ENCODE measurements around the gene ESYT3. TPM values are rescaled to one million over a fixed set of nuclear protein-coding genes. Genes with fewer than 3 reads are reported as not detected.

The ESYT3 gene
- total RNA-seq, 1 donor from 2014 or later: 1.0 TPM

DNA sequence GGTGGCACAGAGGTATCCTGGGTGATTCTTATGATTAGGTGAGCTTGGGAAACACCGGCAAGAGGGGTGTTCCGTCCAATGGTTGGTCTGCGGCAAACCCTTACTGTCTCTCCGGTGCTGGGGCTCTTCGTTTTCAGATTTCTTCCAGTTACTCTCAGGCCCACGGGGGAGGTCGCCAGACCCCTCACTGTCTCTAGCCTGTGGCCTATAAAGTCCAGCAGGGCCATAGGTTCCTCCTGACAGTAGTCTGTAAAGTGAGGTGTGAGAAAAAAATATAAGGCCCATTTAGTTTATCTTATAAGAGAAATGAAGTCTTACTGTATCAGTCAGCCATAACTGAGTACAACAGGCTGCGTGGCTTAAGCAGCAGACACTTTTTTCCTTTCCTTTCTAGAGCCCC is 1.4 kb downstream of the ESYT3 start:
- no peaks in the 10 kb centered on the region for H3K36me3 ChIP-seq
- H3K27me3 ChIP-seq (ENCODE audit: low read depth): peaks cover 65% of the 10 kb centered on the region
- no peak for TF ChIP-seq CTCF (IDR thresholded peaks at IDR 0.05; ENCODE audit: borderline replicate concordance)
- DNase-seq: no peak
- H3K4me3 ChIP-seq: peak overlapping the region; percentile 71
- no peaks in the 10 kb centered on the region for H3K9me3 ChIP-seq (replicated peaks)
- no peak overlapping the region for H3K27ac ChIP-seq (replicated peaks)
- intact Hi-C loops (cut with micrococcal nuclease): no loop called here
- peaks cover 32% of the 10 kb centered on the region for H3K4me1 ChIP-seq

- Histone ChIP-seq H3K36me3 (no peaks in the 10 kb centered on the region), H3K27me3 (ENCODE audit: low read depth) (peaks cover 51% of the 10 kb centered on the region), H3K27ac (replicated peaks) (no peak overlapping the region), H3K4me3 (no peak overlapping the region), H3K4me1 (peaks cover 33% of the 10 kb centered on the region), H3K9me3 (replicated peaks) (no peaks in the 10 kb centered on the region)
- DNase-seq: no peak
- intact Hi-C loops (cut with micrococcal nuclease): no loop called here
- no peak for TF ChIP-seq CTCF (IDR thresholded peaks at IDR 0.05; ENCODE audit: borderline replicate concordance)
Observed at GRCh38 chr3:138437281-138437680, 2.9 kb downstream of the ESYT3 start.

- Histone ChIP-seq H3K27me3 (ENCODE audit: low read depth) (peaks cover 35% of the 10 kb centered on the region), H3K27ac (replicated peaks) (no peak overlapping the region), H3K4me3 (no peak overlapping the region), H3K4me1 (peaks cover 31% of the 10 kb centered on the region), H3K9me3 (replicated peaks) (no peaks in the 10 kb centered on the region), H3K36me3 (no peaks in the 10 kb centered on the region)
- DNase-seq: no peak
- TF ChIP-seq CTCF (IDR thresholded peaks at IDR 0.05; ENCODE audit: borderline replicate concordance): no peak
- intact Hi-C loops (cut with micrococcal nuclease): no loop called here
Observed at GRCh38 chr3:138438896-138439295, 4.5 kb downstream of the ESYT3 start.

- Histone ChIP-seq H3K9me3 (replicated peaks) (no peaks in the 10 kb centered on the region), H3K36me3 (no peaks in the 10 kb centered on the region), H3K27ac (replicated peaks) (no peak overlapping the region), H3K27me3 (ENCODE audit: low read depth) (peaks cover 27% of the 10 kb centered on the region), H3K4me1 (peaks cover 23% of the 10 kb centered on the region), H3K4me3 (no peak overlapping the region)
- intact Hi-C loops (cut with micrococcal nuclease): no loop called here
- no peak for DNase-seq
- no peak for TF ChIP-seq CTCF (IDR thresholded peaks at IDR 0.05; ENCODE audit: borderline replicate concordance)
Observed at GRCh38 chr3:138439646-138440045, 5.2 kb downstream of the ESYT3 start.

GRCh38 chr3:138440121-138440521 is 5.7 kb downstream of the ESYT3 start:
- intact Hi-C loops (cut with micrococcal nuclease): no loop called here
- Histone ChIP-seq H3K36me3 (no peaks in the 10 kb centered on the region), H3K27me3 (ENCODE audit: low read depth) (peaks cover 22% of the 10 kb centered on the region), H3K27ac (replicated peaks) (no peak overlapping the region), H3K4me3 (no peak overlapping the region), H3K4me1 (peaks cover 19% of the 10 kb centered on the region), H3K9me3 (replicated peaks) (no peaks in the 10 kb centered on the region)
- peak; percentile 61 for DNase-seq
- TF ChIP-seq CTCF (IDR thresholded peaks at IDR 0.05; ENCODE audit: borderline replicate concordance): no peak

DNA sequence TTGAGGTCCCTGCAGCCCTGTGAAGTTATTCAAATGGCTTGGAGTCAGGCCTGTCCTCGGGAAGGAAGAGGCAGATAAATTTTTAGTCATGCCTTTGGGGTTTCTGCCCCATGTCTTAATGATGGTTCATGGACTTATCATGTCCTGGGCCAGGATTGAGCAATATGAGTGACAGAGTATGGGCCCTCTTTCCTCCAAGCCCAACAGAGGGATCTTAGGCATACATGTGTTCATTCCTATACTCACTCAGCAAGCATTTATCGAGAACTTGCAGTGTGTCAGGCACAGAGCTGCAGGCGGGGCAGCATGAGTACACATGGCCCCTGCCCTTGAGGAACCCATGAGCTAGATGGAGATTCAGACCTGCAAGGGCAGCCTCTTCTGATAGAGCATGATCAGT is 6.2 kb downstream of the ESYT3 start:
- peaks cover 14% of the 10 kb centered on the region for H3K4me1 ChIP-seq
- no peak overlapping the region for H3K27ac ChIP-seq (replicated peaks)
- no peaks in the 10 kb centered on the region for H3K36me3 ChIP-seq
- no peak for TF ChIP-seq CTCF (IDR thresholded peaks at IDR 0.05; ENCODE audit: borderline replicate concordance)
- no peak overlapping the region for H3K4me3 ChIP-seq
- intact Hi-C loops (cut with micrococcal nuclease): no loop called here
- peaks cover 18% of the 10 kb centered on the region for H3K27me3 ChIP-seq (ENCODE audit: low read depth)
- H3K9me3 ChIP-seq (replicated peaks): no peaks in the 10 kb centered on the region
- DNase-seq: no peak

All from left ventricle myocardium inferior (tissue), 1 donor.